Measurements from ENCODE around the gene VN1R5.

DNA sequence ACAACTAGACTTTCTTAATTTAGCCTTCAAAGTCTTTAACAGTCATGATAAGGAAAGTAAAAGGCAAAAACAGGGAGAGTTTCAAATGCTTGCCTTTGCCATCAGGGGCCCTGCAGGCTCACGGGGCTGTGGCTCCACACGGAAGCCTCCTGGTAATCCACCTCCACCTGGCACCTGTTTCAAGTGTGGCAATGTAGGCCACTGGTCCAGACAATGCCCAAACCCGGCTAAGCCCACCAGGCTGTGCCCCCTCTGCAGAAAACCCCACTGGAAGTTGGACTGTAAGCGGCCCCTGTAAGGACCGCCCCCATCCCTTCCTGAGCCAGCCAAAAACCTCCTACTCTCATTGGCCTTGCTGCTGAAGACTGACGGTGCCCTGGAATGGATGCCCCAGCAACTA is 32.5 kb downstream of the VN1R5 start:
- TF ChIP-seq MEF2A (IDR thresholded peaks at IDR 0.05; ENCODE audit: control insufficient read depth, low read depth, low read length) (no peak), HEY1 (CRISPR knock-in tag; IDR thresholded peaks at IDR 0.05; ENCODE audit: borderline replicate concordance) (no peak)

Data from K562 (cell line).